HepG2 (cell line): ENCODE measurements around the gene MCRIP2. TPM values are rescaled to one million over a fixed set of nuclear protein-coding genes. Genes with fewer than 3 reads are reported as not detected.

ENCODE experiments used
- AGO2 ChIP-seq: fragments of 200-400 bp; formaldehyde crosslinking; optimal IDR thresholded peaks from 2 replicates; pipeline ENCODE3; 2017; ENCODE audit warnings: mild to moderate bottlenecking, low read depth, low read length, moderate library complexity
- CBX5 ChIP-seq: sonication (generic); formaldehyde crosslinking; IDR thresholded peaks from 2 replicates; pipeline ENCODE4 v1.4.0; 2020; ENCODE audit warnings: missing genetic modification reagents, borderline replicate concordance
- DMAP1 ChIP-seq: IDR thresholded peaks from 2 replicates; pipeline ENCODE4 v1.6.1; 2016
- FOXK2 ChIP-seq: fragments of 450-650 bp; IDR thresholded peaks from 2 replicates; pipeline ENCODE4 v1.6.1; 2016
- KDM5B ChIP-seq: sonication (generic); formaldehyde crosslinking; IDR thresholded peaks from 2 replicates; pipeline ENCODE4 v1.4.0; 2020; ENCODE audit warnings: missing genetic modification reagents, mild to moderate bottlenecking, borderline replicate concordance
- NFYC ChIP-seq: IDR thresholded peaks from 2 replicates; pipeline ENCODE4 v1.6.1; 2016; ENCODE audit warnings: missing genetic modification reagents, missing compliant biosample characterization
- POLR2G ChIP-seq: fragments of 200-400 bp; formaldehyde crosslinking; IDR thresholded peaks from 2 replicates; pipeline ENCODE4 v1.6.1; 2018; ENCODE audit warnings: mild to moderate bottlenecking, low read depth, low read length, moderate library complexity
- PRMT3 ChIP-seq: sonication (generic); formaldehyde crosslinking; IDR thresholded peaks from 2 replicates; pipeline ENCODE4 v1.8.1; 2022; ENCODE audit warnings: low read depth, mild to moderate bottlenecking, moderate library complexity, missing genetic modification reagents, borderline replicate concordance
- RBAK ChIP-seq: sonication (generic); formaldehyde crosslinking; IDR thresholded peaks from 2 replicates; pipeline ENCODE4 v1.5.1; 2020; ENCODE audit warnings: mild to moderate bottlenecking, missing genetic modification reagents
- REXO4 ChIP-seq: sonication (generic); formaldehyde crosslinking; IDR thresholded peaks from 2 replicates; pipeline ENCODE4 v1.8.0; 2022; ENCODE audit warnings: missing genetic modification reagents, mild to moderate bottlenecking, borderline replicate concordance
- SCMH1 ChIP-seq: sonication (generic); formaldehyde crosslinking; IDR thresholded peaks from 2 replicates; pipeline ENCODE4 v1.9.0; 2021; ENCODE audit warnings: missing genetic modification reagents, mild to moderate bottlenecking, borderline replicate concordance
- SRF ChIP-seq: IDR thresholded peaks from 2 replicates; pipeline ENCODE4 v1.6.1; 2011; ENCODE audit warnings: mild to moderate bottlenecking, low read depth, low read length, moderate library complexity
- TOPORS ChIP-seq: sonication (generic); formaldehyde crosslinking; IDR thresholded peaks from 2 replicates; pipeline ENCODE4 v1.8.0; 2023; ENCODE audit warnings: mild to moderate bottlenecking, missing genetic modification reagents
- ZBTB21 ChIP-seq: sonication (generic); formaldehyde crosslinking; IDR thresholded peaks from 2 replicates; pipeline ENCODE4 v1.4.0; 2020; ENCODE audit warnings: missing genetic modification reagents
- ZKSCAN5 ChIP-seq: sonication (generic); formaldehyde crosslinking; IDR thresholded peaks from 2 replicates; pipeline ENCODE4 v1.5.1; 2020; ENCODE audit warnings: mild to moderate bottlenecking, missing genetic modification reagents
- ZNF121 ChIP-seq: sonication (generic); formaldehyde crosslinking; IDR thresholded peaks from 2 replicates; pipeline ENCODE4 v1.5.0; 2020; ENCODE audit warnings: mild to moderate bottlenecking, missing genetic modification reagents
- ZNF17 ChIP-seq: sonication (generic); formaldehyde crosslinking; IDR thresholded peaks from 2 replicates; pipeline ENCODE4 v1.5.0; 2020; ENCODE audit warnings: mild to moderate bottlenecking, missing genetic modification reagents
- ZNF354B ChIP-seq: sonication (generic); formaldehyde crosslinking; IDR thresholded peaks from 2 replicates; pipeline ENCODE4 v1.8.0; 2022; ENCODE audit warnings: mild to moderate bottlenecking, missing genetic modification reagents
- ZNF451 ChIP-seq: sonication (generic); formaldehyde crosslinking; IDR thresholded peaks from 2 replicates; pipeline ENCODE4 v1.5.0; 2020; ENCODE audit warnings: mild to moderate bottlenecking, missing genetic modification reagents
- polyA plus RNA-seq, 8 experiments: library from polyadenylated mRNA; depleted of rRNA in 3 of 8; stranded (reverse) in 7 of 8; unstranded in 1 of 8; fragments of >200 nt; fragmentation: Illumina TruSeq in 4 of 8; extraction: Trizol in 4 of 8; gene quantifications; 2 replicates each; pipeline versions ENCODE4 v1.2.1 to v1.2.3, GENCODE V29; 2011 to 2016; ENCODE audit warnings: low read depth in 4 of 8, missing spikeins in 1 of 8, mixed read lengths in 1 of 8; ENCODE audit not compliant: insufficient read depth in 1 of 8
- total RNA-seq, 5 experiments: library from RNA; depleted of rRNA; stranded (reverse); fragments of >200 nt; fragmentation: Illumina TruSeq; extraction: Trizol; gene quantifications; 2 replicates each; pipeline ENCODE4 v1.2.3, GENCODE V29; 2016; ENCODE audit warnings: low read depth in 1 of 5
- TF ChIP-seq, protein P1 (sequence below): sonication (generic); formaldehyde crosslinking; IDR thresholded peaks from 2 replicates; pipeline ENCODE4 v1.4.0; 2020; ENCODE audit warnings: mild to moderate bottlenecking, missing genetic modification reagents
- TF ChIP-seq, protein P2 (sequence below): IDR thresholded peaks from 2 replicates; pipeline ENCODE4 v1.4.0; 2020; ENCODE audit warnings: mild to moderate bottlenecking, missing genetic modification reagents
- TF ChIP-seq, protein P3 (sequence below): sonication (generic); formaldehyde crosslinking; IDR thresholded peaks from 2 replicates; pipeline ENCODE4 v1.4.0; 2020; ENCODE audit warnings: missing genetic modification reagents
- TF ChIP-seq, protein P4 (sequence below): sonication (generic); formaldehyde crosslinking; IDR thresholded peaks from 2 replicates; pipeline ENCODE4 v1.5.0; 2020; ENCODE audit warnings: missing genetic modification reagents

Gene MCRIP2
- total and polyA plus RNA-seq, 2 of the 13 experiments (the other 11 are each of a cell fraction or from before 2014, with no cell fraction given) = 39.6 to 76.7 TPM

DNA sequence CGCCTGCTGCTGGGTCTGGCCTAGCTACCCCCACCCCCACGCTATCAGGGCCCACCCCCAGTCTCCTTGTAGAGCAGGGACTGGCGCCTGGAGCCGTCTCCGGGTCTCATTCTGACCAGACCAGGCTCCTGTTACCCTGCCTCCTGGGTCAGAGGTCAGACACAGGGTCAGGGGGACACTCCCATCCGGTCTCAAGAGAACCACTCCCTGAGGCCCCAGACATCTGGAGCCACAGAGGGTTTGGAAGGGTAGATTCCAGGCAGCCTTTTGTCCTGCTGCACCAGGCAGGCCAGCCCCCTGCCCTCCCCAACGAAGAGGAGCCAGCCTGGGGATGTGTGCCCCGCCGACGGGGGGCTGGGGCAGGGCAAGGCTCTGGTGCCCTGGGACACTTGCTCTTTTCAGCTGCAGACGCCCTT lies 11.8 kb upstream of the MCRIP2 start (continued):
- TF ChIP-seq ZNF17 (CRISPR knock-in tag) (no peak), KDM5B (CRISPR knock-in tag) (no peak), FOXK2 (no peak), ZBTB21 (no peak), ZKSCAN5 (no peak), ZNF121 (no peak), SCMH1 (no peak), DMAP1 (CRISPR knock-in tag) (0 out of 2 replicates have a peak, but pooled peaks have one; percentile 30), AGO2 (peak; percentile 81), NFYC (CRISPR knock-in tag) (no peak), RBAK (no peak), SRF (no peak), CBX5 (CRISPR knock-in tag) (no peak), TOPORS (CRISPR knock-in tag) (no peak), PRMT3 (CRISPR knock-in tag) (no peak), POLR2G (peak; percentile 47), REXO4 (CRISPR knock-in tag) (no peak), ZNF354B (CRISPR knock-in tag) (no peak), ZNF451 (CRISPR knock-in tag) (no peak)
- TF ChIP-seq, protein P1, sequence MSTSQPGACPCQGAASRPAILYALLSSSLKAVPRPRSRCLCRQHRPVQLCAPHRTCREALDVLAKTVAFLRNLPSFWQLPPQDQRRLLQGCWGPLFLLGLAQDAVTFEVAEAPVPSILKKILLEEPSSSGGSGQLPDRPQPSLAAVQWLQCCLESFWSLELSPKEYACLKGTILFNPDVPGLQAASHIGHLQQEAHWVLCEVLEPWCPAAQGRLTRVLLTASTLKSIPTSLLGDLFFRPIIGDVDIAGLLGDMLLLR = no peak
- TF ChIP-seq, protein P2, sequence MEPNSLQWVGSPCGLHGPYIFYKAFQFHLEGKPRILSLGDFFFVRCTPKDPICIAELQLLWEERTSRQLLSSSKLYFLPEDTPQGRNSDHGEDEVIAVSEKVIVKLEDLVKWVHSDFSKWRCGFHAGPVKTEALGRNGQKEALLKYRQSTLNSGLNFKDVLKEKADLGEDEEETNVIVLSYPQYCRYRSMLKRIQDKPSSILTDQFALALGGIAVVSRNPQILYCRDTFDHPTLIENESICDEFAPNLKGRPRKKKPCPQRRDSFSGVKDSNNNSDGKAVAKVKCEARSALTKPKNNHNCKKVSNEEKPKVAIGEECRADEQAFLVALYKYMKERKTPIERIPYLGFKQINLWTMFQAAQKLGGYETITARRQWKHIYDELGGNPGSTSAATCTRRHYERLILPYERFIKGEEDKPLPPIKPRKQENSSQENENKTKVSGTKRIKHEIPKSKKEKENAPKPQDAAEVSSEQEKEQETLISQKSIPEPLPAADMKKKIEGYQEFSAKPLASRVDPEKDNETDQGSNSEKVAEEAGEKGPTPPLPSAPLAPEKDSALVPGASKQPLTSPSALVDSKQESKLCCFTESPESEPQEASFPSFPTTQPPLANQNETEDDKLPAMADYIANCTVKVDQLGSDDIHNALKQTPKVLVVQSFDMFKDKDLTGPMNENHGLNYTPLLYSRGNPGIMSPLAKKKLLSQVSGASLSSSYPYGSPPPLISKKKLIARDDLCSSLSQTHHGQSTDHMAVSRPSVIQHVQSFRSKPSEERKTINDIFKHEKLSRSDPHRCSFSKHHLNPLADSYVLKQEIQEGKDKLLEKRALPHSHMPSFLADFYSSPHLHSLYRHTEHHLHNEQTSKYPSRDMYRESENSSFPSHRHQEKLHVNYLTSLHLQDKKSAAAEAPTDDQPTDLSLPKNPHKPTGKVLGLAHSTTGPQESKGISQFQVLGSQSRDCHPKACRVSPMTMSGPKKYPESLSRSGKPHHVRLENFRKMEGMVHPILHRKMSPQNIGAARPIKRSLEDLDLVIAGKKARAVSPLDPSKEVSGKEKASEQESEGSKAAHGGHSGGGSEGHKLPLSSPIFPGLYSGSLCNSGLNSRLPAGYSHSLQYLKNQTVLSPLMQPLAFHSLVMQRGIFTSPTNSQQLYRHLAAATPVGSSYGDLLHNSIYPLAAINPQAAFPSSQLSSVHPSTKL (CRISPR knock-in tag) = no peak
- TF ChIP-seq, protein P3, sequence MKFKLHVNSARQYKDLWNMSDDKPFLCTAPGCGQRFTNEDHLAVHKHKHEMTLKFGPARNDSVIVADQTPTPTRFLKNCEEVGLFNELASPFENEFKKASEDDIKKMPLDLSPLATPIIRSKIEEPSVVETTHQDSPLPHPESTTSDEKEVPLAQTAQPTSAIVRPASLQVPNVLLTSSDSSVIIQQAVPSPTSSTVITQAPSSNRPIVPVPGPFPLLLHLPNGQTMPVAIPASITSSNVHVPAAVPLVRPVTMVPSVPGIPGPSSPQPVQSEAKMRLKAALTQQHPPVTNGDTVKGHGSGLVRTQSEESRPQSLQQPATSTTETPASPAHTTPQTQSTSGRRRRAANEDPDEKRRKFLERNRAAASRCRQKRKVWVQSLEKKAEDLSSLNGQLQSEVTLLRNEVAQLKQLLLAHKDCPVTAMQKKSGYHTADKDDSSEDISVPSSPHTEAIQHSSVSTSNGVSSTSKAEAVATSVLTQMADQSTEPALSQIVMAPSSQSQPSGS (CRISPR knock-in tag) = no peak
- TF ChIP-seq, protein P4, sequence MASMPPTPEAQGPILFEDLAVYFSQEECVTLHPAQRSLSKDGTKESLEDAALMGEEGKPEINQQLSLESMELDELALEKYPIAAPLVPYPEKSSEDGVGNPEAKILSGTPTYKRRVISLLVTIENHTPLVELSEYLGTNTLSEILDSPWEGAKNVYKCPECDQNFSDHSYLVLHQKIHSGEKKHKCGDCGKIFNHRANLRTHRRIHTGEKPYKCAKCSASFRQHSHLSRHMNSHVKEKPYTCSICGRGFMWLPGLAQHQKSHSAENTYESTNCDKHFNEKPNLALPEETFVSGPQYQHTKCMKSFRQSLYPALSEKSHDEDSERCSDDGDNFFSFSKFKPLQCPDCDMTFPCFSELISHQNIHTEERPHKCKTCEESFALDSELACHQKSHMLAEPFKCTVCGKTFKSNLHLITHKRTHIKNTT (CRISPR knock-in tag) = no peak
